GF-D8 (cell line): ENCODE data around the gene MTMR8.
A peak's percentile ranks its signal among the peaks of the same experiment; 100 is the strongest.
"Not testable (repeated sequence)": the region's sequence is repeated elsewhere in the genome, so short reads cannot be mapped to it uniquely, and the experiment has no call there.

Experiments used
- DNase-seq: peaks from one replicate; lab custom pipeline; 2025; lab: John Stamatoyannopoulos, UW

MTMR8 gene

DNA sequence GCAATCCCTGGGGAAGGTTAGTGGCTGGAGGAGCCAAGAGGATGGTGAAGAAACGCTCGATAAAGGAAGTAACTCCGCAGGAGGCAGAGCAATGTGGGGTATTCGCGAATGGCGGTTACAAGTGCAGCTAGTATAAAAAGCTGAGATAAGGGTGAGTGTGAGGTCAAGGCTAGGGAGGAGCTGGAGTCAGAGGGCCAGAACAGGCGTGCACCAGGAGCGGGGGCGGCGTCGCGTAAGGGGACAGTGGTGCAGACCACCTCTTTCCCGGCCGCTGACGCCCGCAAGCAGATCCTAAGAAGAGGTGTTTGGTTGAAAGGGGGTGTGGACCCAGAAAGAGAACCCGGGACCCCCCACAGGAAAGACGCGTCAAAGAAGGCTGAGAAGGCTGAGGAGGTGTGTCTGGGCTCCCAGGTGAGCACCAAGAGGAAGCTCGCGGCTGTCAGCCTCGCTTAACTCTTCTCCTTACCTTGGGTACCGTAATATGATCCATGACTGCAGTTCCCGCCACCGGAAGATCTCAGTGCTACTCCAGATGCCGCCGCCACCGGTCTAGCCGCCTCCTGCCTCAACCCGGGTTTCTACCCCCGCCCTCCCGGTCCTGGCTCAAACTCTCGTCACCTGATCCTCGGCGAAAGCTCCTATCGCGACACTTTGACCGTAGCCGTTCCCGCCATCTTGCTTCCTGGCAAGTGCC is at the start of gene MTMR8:
MTMR8 (minus strand) TSS at position 579 of the 694 bp plus-strand sequence; CDS start at position 490, 89 bp downstream.
- peak; percentile 26 for DNase-seq

DNA sequence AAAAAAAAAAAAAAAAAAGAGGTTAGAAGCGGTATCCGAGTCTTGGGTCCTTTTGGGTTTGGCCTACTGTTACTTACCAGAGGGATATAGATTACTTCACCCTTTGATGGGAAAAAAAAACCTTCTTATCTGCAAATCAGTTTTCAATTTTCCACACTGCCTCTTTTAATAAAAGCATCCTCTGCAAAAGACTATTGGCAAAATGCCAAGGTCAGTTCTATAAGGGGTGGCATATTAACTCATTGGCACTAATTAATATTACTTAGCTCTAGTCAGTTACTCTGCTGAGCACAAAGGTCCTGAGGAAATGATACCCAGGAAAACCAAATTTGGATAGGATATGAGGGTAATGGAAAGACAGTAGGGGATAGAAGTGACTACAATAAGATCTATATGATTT is 44.3 kb upstream of the MTMR8 start:
- DNase-seq = no peak

DNA sequence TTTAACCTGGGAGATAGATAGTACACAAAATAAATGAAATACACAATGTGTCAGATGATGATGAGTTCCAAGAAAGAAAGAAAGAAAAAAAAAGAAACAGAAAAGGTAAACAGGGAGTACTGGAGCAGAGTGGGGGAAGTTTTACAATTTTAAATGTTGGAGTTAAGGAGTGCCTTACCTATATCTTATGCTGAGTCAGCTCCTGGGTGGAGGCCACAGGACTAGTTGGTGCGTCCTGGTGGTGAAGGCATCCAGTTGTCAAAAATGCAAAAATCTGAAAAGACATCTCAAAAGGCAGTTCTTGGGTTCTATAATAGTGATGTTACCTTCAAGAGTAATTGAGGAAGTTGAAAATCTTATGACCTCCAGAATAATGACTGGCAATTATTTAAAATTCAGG is 42.4 kb upstream of the MTMR8 start:
- DNase-seq = no peak

DNA sequence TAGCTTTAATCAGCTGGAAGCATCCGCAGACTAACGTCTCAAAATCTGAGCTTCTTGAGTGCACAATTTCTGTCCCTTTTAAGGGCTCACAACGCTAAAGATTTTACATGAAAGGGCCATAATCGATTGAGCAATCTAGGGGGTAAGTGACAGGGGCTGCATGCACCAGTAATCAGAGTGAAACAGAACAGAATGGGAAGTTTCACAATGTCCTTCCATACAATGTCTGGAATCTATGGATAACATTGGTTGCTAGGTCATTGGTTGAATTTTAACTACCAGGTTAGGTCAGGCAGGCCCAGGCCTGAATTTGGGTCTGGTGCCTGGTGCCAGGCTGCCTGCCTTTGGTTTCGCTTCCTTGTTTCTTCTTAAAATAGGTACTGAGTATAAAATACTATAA is 42.0 kb upstream of the MTMR8 start:
- no peak for DNase-seq

DNA sequence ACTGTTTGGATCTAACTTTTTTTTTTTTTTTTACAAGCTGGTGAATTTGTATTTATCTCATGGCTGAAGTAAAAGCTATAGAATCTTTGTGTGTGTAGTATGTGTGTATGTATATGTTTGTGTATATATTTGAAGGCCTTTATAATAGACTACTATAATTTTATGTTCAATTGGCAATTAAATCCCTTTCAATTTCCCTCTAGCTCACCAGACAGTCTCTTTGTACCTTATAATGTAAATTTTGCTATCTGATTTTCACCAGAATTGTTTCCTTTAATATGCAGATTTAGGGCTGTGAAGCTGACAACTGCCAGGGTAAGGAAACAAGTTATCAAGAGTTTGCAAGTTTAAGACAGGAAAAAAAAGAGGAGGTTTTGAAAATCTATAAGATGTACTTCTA is 33.1 kb upstream of the MTMR8 start:
- no peak for DNase-seq

DNA sequence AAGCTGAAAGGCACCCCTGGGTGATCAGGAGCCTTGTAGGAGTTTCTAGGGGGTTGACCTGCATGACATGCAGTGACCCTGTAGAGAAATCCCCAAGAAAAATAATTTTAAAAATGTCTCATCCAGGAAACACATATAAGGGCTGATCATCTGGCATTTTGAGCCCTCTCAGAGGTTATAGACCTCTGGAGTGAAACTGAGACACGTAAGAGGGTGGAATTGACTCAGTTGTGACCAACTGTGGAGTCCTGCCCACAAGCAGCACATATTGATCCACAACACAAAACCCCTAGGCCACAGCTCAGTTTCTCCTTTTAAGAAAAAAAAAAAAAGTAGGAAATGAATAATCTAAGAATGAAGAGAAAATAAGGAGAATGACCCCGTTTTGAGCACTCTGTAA is 32.5 kb upstream of the MTMR8 start:
- DNase-seq = no peak

DNA sequence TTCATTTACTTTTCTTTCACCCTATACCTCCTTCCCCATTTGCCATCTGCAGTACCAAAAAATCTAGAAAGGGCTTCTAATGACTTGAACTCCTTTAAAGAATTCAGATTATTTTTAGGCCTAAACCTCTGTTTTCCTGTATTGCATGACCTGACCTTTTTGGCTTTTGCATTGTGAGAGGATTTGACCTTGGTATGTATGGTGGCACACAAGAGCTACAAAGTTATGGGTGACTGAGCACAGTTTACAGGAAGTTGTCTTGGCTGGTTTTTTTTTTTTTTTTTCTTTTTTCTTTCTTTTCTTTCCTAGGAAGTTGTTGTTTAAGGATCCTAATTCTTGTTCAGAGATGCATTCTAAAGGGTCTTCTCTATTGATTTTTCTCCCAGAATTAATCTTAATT is 32.0 kb upstream of the MTMR8 start:
- no peak for DNase-seq

DNA sequence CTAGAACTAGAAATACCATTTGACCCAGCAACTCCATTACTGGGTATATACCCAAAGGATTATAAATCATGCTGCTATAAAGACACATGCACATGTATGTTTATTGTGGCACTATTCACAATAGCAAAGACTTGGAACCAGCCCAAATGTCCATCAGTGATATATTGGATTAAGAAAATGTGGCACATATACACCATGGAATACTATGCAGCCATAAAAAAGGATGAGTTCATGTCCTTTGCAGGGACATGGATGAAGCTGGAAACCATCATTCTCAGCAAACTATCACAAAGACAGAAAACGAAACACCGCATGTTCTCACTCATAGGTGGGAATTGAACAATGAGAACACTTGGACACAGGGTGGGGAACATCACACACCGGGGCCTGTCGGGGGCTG is 14.5 kb upstream of the MTMR8 start:
- DNase-seq = not testable (repeated sequence)

DNA sequence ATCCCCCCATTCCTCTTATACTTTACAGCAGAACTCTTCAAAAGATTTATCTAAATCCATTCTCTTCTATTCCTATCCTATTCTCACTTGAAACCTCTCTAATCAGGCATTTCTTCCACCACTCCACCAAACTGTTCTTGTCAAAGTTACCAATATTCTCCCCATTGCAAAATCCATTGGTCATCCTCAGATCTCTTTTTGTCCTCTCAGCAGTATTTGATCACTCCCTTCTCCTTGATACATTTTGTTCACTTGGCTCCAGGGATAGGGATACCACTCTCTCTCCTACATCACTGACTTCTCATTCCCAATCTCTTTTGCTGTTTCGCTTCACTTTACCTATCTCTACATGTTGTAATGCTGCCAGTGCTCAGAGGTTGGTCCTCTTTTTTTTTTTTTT is 2.8 kb upstream of the MTMR8 start:
- DNase-seq = no peak

DNA sequence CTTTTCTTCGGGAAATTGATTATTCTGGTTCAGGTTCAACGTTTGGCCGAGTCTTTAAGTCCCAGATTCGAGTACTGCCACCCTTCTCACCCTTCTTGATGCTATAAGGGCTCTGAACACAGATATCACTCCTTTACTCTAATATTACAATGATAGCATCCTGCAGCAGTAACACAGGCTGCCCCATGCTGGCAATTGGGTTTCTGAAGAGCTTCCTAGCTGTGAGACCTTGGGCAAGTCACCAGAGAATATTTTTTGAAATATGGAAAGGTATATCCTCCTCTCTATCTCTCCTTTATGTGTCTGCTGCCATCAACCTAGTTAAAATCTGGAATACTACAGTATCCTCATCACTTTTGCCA is 297 bp upstream of the MTMR8 start:
- DNase-seq = no peak

DNA sequence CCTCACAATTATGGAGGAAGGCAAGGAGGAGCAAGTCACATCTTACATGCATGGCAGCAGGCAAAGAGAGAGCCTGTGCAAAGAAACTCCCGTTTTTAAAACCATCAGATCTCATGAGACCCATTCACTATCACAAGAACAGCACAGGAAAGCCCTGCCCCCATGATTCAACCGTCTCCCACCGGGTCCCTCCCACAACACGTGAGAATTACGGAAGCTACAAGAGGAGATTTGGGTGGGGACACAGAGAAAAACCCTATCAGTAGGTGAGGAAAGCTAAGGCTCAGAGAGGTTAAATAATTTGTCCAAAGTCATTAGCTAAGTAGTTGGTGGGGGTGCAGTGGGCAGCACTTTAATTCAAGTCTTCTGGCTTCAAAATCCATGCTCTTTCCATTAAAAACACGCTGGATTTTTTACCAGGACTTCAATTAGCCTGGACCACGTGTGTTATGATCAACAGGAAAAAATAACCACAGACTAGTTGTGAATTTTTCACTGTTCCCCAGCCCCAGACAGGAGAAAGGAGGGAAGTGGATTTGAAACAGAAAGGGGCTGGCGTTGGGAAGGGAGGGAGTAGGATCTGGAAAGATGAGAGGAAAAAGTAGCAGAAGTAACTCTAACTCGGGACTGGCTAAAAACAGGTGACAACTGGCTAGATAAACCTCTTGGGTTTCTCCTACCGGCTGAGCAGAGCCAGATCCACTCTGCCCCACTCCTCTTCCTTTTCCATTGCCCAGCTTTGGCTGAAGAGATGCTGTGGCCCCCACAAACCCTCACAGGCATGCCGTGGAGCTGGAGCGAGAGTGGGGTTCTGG is 986 bp downstream of the MTMR8 start:
- peak; percentile 3 for DNase-seq

DNA sequence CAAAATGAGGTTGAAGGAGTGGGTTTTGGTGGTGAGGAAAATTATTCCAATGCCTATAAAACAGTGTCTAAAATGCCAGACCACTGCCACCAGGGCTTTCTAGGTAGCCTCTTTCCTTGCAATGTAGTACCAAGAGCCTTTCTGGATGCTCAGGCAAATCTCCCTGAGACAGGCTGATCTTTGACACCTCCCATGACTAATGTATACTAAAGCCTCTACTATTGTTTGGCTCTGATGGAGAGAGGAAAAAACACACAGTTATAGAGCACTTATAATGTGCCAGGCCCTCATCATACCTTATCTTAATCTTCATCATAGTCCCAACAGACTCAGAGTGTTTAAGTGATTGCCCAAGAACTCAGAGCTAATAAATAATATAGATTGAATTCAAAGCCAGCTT is 5.8 kb downstream of the MTMR8 start:
- no peak for DNase-seq

DNA sequence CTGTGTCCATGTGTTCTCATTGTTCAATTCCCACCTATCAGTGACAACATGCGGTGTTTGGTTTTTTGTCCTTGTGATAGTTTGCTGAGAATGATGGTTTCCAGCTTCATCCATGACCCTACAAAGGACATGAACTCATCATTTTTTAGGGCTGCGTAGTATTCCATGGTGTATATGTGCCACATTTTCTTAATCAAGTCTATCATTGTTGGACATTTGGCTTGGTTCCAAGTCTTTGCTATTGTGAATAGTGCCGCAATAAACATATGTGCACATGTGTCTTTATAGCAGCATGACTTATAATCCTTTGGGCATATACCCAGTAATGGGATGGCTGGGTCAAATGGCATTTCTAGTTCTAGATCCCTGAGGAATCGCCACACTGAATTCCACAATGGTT is 14.5 kb downstream of the MTMR8 start:
- DNase-seq = not testable (repeated sequence)

DNA sequence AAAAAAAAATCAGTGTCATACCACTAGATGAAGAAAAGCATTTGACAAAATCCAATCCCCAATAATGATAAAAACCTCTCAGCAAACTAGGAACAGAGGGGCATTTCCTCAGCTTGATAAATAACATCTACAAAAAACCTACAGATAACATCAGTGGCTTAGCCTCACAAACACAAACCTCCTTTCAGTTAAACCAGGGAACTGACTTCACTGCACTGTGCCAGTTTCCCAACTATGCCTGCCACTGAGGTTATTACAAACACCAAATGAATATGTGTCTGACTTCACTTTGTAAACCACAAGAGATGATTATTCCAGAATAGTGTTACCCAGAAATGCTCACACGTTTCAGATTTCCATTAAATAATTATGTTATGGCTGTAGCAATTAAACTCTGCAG is 15.3 kb downstream of the MTMR8 start:
- no peak for DNase-seq

DNA sequence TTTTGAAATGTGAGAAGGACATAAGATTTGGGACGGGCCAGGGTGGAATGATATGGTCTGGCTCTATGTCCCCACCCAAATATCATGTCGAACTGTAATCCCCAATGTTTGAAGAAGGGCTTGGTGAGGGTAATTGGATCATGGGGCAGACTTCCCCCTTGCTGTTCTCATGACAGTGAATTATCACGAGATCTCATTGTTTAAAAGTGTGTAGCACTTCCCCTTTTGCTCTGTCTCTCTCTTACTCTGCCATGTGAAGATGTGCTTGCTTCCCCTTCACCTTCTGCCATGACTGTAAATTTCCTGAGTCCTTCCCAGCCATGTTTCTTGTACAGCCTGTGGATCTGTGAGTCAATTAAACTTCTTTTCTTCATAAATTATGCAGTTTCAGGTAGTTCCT is 17.5 kb downstream of the MTMR8 start:
- no peak for DNase-seq

DNA sequence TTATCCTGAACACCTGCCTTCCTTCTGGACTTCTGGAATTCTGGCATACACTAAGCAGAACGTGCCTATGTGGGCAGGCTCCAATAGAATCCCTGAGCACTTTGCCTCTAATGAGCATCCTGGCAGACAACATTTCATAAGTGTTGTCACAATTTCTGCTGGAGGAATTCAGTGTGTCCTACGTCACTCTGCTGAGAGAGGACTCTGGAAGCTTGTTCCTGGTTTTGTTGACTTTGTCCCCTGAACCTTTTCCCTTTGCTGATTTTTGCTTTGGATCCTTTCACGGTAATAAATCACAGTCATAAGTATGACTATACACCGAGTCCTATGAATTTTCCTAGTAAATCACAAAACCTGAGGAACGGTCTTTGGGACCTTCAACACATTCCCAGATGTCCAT is 43.2 kb downstream of the MTMR8 start:
- no peak for DNase-seq

DNA sequence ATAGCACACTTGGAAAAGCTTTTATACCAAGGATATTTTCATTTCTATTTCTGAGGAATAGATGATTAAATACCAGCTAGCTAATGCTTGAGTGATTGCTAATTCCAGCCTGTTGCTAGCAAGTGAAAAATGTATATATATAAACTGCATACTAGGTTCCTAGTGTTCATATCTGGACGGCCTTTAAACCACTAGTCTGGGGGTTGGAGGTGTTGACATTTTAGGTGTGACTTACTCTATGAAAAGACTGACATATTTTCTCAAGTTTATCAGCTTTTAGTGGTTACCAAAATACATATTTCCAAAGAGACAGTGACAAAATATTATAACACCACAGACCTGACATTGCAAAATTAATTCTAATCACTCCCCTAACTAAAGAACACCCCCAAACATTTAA is 44.7 kb downstream of the MTMR8 start:
- no peak for DNase-seq

DNA sequence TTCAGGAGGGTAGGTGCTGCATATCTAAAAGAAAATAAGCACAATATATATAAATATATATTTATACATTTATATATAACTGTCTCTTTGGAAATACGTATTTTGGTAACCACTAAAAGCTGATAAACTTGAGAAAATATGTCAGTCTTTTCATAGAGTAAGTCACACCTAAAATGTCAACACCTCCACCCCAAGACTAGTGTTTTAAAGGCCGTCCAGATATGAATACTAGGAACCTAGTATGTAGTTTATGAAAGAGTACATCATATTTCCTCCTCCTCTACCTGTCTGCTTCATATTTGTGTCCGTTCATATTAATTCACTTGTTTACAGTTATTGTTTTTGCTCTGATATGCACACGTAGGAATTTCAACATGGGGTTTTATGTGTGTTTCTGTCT is 45.2 kb downstream of the MTMR8 start:
- DNase-seq = no peak

DNA sequence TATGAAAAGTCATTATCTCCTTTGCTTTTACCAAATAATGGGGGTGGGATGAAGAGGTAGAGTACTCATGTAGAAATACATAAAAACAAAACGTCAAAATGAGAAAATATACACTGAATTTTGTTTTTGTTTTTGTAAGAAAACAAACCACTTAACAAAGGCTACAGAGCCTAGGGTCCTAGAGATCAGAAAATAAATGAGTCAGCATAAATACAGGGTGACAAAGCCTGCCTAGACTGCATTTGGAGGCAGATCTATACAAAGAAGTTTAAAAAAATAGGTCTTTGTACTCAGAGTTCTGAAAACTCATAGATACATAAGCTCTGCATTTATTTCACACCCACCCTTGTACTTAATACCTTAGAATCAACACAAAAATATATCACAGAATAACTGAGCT is 52.4 kb downstream of the MTMR8 start:
- DNase-seq = no peak

DNA sequence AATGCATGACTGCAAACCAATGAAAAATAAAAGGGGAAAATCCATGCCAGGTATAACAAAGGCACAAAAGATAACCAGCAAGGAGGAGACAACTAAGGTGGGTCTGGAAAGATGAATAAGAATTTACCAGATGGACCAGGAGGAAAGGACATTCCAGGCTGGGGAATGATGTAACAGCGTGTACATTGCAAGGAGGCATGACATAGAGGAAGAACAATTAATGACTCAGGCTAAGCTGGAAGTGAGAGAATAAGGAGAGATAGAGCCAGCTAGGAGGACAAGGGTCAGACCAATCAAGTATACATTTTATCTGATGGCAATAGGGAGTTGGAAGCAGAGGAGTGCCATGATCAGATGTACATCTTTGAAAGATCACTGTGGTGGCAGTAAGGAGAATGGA is 57.0 kb downstream of the MTMR8 start:
- no peak for DNase-seq

DNA sequence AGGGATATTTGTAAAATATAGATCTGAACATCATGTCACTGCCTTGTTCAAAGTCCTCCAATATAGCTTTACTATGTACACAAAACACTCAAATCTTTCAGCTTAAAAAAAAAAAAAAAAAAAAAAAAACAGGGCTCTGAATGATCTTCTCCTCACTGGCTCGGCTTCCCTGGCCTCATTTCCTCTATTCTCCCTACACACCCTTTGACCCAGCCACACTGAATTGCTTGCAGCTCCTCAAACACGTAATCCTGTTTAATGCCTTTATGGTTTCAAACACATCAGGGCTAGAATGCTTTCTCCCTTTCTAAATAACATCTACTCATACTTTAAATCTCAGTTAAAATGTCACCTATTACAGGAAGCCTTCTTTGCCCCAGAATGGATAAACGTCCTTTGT is 60.8 kb downstream of the MTMR8 start:
- DNase-seq = no peak

DNA sequence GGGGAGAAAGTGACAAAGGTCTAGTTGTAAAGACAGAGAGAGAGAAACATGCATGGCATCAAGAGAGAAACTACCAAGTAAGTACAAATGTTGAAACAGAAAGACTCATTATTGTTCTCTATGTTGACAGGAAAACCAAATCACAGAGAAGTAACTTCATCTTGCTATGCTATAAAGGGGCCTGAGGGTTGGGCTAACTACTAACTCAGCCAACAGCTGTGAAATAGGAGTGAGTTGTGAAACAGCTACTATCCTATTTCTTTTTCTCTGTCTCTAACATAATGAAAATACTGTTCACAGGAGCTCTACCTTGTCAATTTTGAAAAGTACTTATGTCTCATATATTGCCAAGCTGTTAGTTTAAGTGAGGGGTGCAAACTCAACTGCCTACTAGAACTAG is 65.0 kb downstream of the MTMR8 start:
- no peak for DNase-seq

DNA sequence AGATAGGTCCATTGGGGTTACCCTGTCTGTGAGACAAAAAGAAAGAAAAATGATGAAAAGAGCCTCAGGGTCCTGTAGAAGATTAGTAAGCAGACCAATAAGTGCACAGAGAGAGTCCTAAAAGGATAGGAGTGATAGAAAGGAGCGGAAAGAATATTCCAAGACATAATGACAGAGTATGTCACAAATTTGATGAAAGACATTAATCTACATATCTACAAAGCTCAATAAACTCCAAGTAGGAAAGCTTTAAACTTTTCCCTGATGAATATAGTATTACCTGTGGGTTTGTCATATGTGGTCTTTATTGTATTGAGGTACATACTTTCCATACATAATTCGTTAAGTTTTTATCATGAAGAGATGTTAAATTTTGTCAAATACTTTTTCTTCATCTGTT is 73.7 kb downstream of the MTMR8 start:
- no peak for DNase-seq

DNA sequence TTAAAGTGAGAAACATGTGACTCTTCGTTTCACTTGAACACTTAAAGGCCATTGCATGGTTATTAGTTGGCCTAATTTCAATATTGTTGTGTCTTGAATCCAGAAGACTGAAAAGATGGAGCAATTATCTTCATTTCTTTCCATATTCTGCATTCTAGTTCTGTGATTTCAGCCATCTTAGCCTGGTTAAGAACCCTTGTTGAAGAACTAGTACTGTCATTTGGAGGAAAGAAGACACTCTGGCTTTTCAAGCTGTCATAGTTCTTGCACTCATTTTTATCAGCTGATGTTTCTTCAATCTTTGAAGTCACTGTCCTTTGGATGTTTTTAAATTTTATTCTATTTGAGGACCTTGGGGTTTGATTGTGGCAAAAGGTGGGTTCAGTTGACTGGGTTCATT is 81.6 kb downstream of the MTMR8 start:
- DNase-seq = no peak
